Measurements from ENCODE around the gene TTC33.

Gene TTC33

DNA sequence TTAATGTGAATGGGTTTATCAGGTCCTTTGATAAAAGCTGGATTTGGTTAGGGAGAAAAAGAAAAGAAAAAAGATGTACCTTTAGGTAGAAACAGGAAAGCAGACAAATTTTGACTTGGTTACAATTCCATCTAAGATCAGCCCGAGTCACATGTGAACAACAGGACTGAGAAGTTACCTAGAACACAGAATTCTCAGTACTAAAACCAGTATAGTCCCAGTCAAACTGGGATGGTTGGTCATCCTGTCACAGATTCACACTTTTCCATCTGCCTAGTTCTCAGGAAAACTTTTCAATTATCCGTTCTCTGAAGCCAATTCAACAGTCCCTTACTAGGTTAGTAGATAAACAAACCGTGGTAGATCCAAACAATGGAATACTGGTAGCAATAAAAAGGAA is 266.3 kb downstream of the TTC33 start:
- peaks cover 41% of the 10 kb centered on the region for H3K4me1 Mint-ChIP-seq
- no peak for ATAC-seq

DNA sequence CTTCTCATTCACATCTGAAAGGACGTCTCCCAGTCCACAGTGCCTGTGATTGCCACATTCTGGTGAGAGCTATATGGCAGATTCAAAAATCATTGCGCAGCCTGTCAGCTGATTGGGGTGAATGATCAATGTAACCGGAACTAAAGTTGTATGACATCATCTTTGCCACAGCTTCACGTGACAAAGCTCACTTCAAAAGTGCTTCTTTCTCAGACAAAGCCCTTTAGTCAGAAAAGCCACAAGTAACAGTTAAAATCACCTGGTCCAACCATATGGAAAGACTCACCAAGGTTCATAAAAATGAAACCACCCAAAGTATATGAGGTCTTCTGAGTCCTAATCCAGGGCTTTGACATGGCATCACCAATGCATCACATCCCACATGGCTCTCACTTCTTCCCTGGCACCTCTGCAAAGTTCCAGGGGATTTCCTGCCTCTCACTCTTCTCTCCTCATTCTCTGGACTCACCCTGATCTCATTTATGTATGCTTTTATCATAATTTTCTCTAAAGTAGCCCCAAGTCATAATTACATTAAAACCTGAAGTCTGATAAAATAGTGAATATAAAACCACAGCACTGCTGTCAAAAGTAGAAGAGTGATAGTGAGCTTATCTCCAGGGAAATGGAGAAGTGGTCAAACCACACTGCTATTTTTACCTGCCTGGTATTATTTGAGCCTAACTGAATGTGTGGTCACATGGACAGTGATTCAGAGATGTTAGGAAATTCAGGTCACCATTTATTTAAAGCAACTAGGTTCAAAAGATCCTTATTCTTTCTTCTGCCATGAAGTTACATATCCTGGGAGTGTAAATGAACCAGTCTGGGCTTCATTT is 269.1 kb downstream of the TTC33 start:
- peak overlapping the region; percentile 46 for H3K27ac Mint-ChIP-seq
- H3K4me3 Mint-ChIP-seq: peak overlapping the region; percentile 19
- DNase-seq (ENCODE audit: low spot score in 2 of 2): peak; percentile 18 to 75
- peak; percentile 92 for ATAC-seq
- H3K36me3 Mint-ChIP-seq: peaks cover 12% of the 10 kb centered on the region
- peaks cover 31% of the 10 kb centered on the region for H3K4me1 Mint-ChIP-seq
- no peaks in the 10 kb centered on the region for H3K9me3 Mint-ChIP-seq

More for the DNA sequence above, 266.3 kb downstream of the TTC33 start:
- Mint-ChIP-seq H3K27ac (no peak overlapping the region), H3K9me3 (no peaks in the 10 kb centered on the region), H3K4me3 (no peak overlapping the region), H3K36me3 (peaks cover 12% of the 10 kb centered on the region)
- DNase-seq (ENCODE audit: low spot score in 2 of 2): no peak

DNA sequence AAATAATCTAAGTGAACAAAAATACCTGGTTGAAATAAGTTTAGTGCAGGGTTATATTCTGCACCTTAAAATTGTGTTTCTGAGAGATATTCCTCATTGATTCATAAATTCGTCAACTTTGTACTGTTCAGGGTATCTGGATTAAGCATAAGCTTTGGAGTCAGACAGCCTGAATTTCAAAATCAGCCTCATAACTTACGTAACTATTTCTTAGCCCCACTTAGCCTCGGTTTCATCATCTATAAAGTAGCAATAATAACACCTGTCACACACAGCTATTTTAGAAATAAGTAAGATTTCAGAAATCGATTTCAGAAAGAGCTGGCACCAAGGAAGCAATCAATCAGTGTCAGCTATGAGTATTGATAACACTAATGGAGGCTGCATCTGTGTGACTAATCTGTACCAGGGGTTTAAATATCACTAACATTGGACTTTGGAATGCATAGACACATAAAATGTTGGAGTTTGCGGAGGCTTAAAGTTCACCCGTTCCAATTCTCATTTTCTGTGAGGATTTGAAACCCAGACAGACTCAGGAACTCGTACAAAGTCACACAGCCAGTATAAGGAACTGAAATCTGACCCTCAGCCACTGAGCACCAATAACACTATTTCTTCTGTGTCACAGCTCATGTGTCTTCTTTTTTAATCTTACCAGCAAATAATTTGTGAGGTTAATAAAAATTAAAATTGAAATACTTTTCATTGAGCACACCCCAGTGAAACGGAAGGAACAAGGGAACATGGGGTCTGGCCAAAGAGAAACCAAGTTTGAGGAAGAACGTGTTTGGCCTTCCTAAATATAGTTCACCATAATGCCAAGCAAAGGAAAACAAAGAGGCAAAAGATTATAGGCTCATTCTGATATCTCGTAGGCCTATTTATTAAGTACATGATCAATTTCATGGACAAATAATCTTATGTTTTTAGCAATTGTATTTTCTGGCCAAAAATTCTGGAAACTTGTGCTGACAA is 270.5 kb downstream of the TTC33 start:
- Mint-ChIP-seq H3K4me3 (no peak overlapping the region), H3K9me3 (no peaks in the 10 kb centered on the region), H3K4me1 (peaks cover 33% of the 10 kb centered on the region), H3K36me3 (peaks cover 10% of the 10 kb centered on the region), H3K27ac (no peak overlapping the region)
- DNase-seq (ENCODE audit: low spot score in 2 of 2) (no peak), ATAC-seq (no peak)

DNA sequence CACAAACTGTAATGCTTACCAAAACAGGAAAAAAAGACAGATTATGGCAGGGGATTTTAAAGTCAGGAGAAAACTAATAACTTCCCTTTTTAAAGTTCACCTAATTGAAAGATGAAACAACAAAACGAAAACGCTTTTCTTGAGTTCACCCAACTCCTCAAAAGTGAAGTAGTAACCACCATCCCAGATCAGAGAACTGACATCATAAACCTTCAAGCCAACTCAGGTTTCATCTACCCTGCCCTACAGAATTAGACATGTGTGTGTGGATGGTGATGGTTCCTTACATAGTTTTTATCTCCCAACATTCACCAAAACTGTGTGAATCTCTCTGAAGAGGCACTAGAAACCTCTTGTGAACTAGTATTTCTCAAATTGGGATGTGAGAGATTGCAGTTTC is 271.3 kb downstream of the TTC33 start:
- Mint-ChIP-seq H3K27ac (no peak overlapping the region), H3K36me3 (peaks cover 15% of the 10 kb centered on the region), H3K4me3 (no peak overlapping the region), H3K4me1 (peaks cover 37% of the 10 kb centered on the region), H3K9me3 (no peaks in the 10 kb centered on the region)
- no peak for DNase-seq (ENCODE audit: low spot score in 2 of 2)
- no peak for ATAC-seq

DNA sequence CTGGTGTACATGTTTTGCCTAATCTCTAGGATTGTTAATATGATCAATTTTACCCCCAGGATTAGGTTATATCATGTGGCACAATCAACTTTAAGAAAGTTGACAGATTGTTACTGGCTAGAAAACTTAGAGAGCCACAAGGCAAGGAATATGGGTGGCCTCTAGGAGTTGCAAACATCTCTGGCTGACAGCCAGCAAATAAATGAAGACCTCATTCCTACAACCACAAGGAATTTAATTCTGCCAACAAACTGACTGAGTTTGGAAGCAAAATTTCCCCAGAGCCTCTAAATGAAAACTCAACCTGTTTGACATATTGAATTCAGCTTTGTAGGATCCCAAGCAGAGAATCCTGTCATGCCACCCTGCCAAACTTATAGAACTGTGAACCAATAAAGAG is 272.4 kb downstream of the TTC33 start:
- H3K9me3 Mint-ChIP-seq: no peaks in the 10 kb centered on the region
- H3K27ac Mint-ChIP-seq: no peak overlapping the region
- H3K36me3 Mint-ChIP-seq: peaks cover 15% of the 10 kb centered on the region
- ATAC-seq: no peak
- no peak for DNase-seq (ENCODE audit: low spot score in 2 of 2)
- peaks cover 39% of the 10 kb centered on the region for H3K4me1 Mint-ChIP-seq
- H3K4me3 Mint-ChIP-seq: no peak overlapping the region

DNA sequence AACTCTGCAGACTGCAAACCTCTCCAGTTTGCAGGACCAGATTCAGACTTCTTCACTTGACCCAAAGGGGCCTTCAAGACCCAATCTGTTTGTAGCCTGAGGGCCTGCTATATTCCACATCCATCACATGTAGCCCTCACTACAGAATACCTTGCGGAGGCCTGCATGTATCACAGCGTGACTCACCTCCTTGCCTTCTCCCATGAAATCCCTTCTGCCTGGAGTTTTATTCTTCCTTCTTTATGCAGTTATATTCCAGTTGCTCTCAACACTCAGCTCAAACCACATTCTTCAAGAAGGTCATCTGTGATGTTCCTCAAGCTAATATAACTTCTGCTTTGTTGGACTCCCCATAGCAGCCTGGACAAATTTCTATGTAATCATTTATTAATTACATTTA is 274.5 kb downstream of the TTC33 start:
- no peak for ATAC-seq
- H3K36me3 Mint-ChIP-seq: peaks cover 10% of the 10 kb centered on the region
- H3K4me3 Mint-ChIP-seq: no peak overlapping the region
- no peak for DNase-seq (ENCODE audit: low spot score in 2 of 2)
- H3K27ac Mint-ChIP-seq: no peak overlapping the region
- no peaks in the 10 kb centered on the region for H3K9me3 Mint-ChIP-seq
- peaks cover 27% of the 10 kb centered on the region for H3K4me1 Mint-ChIP-seq

DNA sequence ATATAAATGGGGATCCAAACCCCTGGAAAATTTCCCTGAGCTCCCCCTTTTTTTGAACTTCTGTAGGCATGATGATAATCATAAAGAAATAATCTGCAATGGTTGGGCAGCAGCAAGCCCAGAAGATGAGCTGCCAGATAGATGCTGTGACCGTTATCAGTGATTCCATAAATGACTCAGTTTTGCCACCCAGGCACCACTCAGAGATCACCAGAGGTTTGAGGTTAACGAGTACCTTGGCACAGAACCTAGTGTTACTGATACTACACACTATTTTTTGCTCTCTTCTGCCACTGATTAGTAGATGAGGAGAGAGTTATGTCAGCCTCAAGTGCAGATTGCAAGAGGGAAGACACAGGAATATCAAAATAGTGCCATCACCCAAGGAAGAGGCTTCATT is 275.4 kb downstream of the TTC33 start:
- peak; percentile 96 for ATAC-seq
- Mint-ChIP-seq H3K27ac (peak overlapping the region; percentile 91), H3K4me3 (peak overlapping the region; percentile 39), H3K9me3 (no peaks in the 10 kb centered on the region), H3K4me1 (peaks cover 27% of the 10 kb centered on the region), H3K36me3 (peaks cover 9% of the 10 kb centered on the region)
- peak; percentile 36 to 72 for DNase-seq (ENCODE audit: low spot score in 2 of 2)

DNA sequence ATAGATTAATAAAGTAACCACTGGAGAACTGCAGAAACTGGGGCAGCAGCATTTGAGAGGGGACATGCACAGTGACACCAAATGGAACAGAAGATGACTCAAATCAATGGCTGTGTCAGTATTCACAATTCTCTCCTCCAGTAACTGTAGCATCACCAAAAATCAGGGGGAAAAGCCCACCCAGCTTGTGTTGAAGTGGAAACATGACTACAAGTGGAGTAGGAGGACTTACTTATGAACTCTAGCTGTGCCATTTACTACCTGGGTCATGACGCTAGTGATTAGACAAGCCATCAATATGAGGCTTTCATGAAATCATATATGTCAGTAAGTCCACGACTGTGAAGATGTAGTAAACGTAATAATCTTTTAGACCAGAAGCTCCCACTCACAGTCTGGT is 275.8 kb downstream of the TTC33 start:
- ATAC-seq (peak; percentile 84), DNase-seq (ENCODE audit: low spot score in 2 of 2) (peak in 1 of 2 donors; percentile 57)
- Mint-ChIP-seq H3K27ac (peak overlapping the region; percentile 91), H3K4me1 (peaks cover 27% of the 10 kb centered on the region), H3K4me3 (peak overlapping the region; percentile 39), H3K9me3 (no peaks in the 10 kb centered on the region), H3K36me3 (peaks cover 9% of the 10 kb centered on the region)

DNA sequence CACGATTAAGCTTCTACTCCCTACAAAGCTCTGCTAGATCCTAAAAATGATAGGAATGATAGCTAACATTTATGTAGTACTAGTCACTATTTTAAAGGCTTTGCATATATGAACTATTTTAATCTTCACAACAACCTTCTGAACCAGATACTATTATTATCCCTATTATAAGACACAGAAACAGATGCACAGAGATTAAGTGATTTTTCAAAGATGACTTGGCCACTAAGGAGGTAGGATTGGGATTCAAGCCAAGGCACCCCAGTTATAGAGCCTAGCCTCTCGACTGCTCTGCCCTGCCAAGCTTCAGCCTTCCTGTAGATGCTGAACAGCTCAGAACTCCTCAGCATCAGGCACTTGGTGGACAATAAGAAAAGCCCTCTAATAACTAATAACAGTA is 277.0 kb downstream of the TTC33 start:
- Mint-ChIP-seq H3K4me1 (peaks cover 27% of the 10 kb centered on the region), H3K36me3 (peaks cover 9% of the 10 kb centered on the region), H3K9me3 (no peaks in the 10 kb centered on the region), H3K27ac (no peak overlapping the region), H3K4me3 (no peak overlapping the region)
- DNase-seq (ENCODE audit: low spot score in 2 of 2): no peak
- no peak for ATAC-seq

DNA sequence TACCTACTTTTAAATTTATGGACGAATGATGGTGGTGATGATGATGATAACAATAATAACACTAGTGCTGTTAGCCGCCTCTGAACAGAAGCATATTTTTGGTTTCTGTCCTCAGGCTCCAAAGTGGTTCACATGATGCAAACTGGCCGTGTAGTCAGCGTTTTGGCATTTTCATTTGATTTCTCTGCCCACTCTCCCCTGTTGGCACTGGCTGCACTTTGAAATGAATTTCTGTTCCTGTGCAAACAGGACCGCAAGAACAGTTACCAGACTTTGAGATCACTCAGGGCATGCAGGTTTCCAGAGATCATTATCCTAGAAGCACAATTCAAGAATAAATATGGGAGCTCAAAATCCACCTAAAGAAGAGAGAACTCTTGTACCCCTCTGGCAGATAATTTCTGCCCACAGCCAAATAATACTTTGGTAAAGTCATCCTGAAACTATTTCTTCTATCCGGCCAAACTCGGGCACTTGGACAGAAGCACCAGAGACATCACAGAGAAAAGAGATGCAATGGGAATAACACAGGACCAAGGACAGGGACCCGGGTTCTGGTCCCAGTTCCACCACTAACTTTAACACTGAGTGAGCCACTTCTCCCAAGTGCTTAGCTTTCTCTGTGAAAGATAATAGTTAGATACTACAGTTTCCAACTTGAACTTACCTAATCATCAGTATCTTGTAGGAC is 277.8 kb downstream of the TTC33 start:
- no peak for ATAC-seq
- DNase-seq (ENCODE audit: low spot score in 2 of 2): no peak
- Mint-ChIP-seq H3K36me3 (peaks cover 9% of the 10 kb centered on the region), H3K4me3 (no peak overlapping the region), H3K4me1 (peaks cover 27% of the 10 kb centered on the region), H3K9me3 (peaks cover 2% of the 10 kb centered on the region), H3K27ac (no peak overlapping the region)

DNA sequence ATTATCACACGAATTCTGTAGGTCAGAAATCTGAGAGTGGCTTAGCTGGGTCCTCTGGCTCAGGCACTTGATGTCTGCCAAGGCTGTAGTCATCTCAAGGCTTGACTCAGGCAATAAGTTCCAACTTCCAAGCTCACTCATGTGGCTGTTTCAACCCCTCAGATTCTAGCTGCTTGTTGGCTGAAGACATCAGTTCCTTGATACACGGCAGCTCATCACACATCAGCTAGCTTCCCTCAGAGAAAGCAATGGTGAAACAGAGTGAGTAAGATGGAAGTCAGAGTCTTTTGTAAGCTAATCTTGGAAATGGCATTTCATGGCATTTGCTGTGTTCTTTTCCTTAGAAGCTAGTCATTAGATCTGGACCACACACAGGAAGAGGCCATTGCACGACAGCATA is 280.2 kb downstream of the TTC33 start:
- no peak overlapping the region for H3K4me3 Mint-ChIP-seq
- ATAC-seq (no peak), DNase-seq (ENCODE audit: low spot score in 2 of 2) (no peak)
- peaks cover 7% of the 10 kb centered on the region for H3K36me3 Mint-ChIP-seq
- peaks cover 7% of the 10 kb centered on the region for H3K9me3 Mint-ChIP-seq
- H3K27ac Mint-ChIP-seq: no peak overlapping the region
- peaks cover 18% of the 10 kb centered on the region for H3K4me1 Mint-ChIP-seq

DNA sequence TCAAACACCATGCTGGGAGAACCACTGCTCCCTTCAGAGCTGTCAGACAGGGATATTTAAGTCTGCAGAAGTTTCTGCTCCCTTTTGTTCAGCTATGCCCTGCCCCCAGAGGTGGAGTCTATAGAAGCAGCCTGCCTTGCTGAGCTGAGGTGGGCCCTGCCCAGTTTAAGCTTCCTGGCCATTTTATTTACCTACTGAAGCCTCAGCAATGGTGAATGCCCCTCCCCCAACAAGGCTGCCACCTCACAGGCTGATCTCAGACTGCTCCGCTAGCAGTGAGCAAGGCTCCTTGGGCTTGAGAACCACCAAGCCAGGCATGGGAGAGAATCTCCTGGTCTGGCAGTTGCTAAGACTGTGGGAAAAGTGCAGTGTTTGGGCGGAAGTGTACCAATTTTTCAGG is 281.5 kb downstream of the TTC33 start:
- DNase-seq (ENCODE audit: low spot score in 2 of 2) (no peak), ATAC-seq (no peak)
- Mint-ChIP-seq H3K36me3 (no peaks in the 10 kb centered on the region), H3K27ac (no peak overlapping the region), H3K4me1 (peaks cover 6% of the 10 kb centered on the region), H3K9me3 (peaks cover 7% of the 10 kb centered on the region), H3K4me3 (no peak overlapping the region)

DNA sequence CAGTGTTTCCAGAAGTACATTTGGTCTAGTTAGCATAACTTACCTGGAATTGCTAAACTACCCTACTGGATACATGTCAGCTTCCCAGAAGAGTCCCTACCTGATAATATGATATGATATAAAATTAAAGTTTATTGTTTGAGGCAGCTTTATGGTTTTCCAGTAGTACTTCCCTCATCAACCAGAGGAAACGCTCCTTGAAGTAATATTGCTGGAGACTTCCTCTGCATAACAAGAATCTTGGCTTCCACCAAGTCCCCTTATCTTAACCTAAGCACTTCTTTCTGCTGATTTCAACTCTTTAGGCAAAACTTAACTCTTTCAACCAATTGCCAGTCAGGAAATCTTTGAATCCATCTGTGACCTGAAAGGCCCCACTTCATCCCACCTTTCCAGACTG is 290.3 kb downstream of the TTC33 start:
- H3K36me3 Mint-ChIP-seq: no peaks in the 10 kb centered on the region
- no peak overlapping the region for H3K27ac Mint-ChIP-seq
- no peak overlapping the region for H3K4me3 Mint-ChIP-seq
- no peaks in the 10 kb centered on the region for H3K4me1 Mint-ChIP-seq
- H3K9me3 Mint-ChIP-seq: peaks cover 3% of the 10 kb centered on the region
- ATAC-seq: no peak
- DNase-seq (ENCODE audit: low spot score in 2 of 2): no peak

DNA sequence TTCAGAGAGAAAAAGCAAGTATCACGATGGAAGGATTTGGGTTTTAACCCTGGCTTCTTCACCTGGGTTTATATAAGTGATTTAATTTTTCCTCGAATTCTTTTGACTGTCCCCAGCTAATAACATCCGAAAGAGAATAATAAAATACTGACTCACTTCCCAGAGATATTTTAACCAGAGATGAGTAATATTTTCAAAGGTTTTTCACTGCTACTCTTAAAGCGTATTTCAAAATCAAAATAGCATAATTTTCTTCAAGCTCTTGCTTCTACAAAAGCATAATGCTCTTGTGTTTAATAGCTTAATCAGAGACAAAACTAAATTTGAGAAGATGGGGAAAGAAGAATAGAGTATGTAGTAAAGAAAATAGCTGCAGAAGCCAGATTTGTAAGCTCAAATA is 291.2 kb downstream of the TTC33 start:
- no peaks in the 10 kb centered on the region for H3K36me3 Mint-ChIP-seq
- no peak for DNase-seq (ENCODE audit: low spot score in 2 of 2)
- no peak overlapping the region for H3K4me3 Mint-ChIP-seq

More for the DNA sequence above, 291.2 kb downstream of the TTC33 start:
- no peaks in the 10 kb centered on the region for H3K4me1 Mint-ChIP-seq
- no peak for ATAC-seq
- H3K27ac Mint-ChIP-seq: no peak overlapping the region
- H3K9me3 Mint-ChIP-seq: peaks cover 4% of the 10 kb centered on the region
